ENCODE data around the gene SPG7. TPM values are rescaled to one million over a fixed set of nuclear protein-coding genes. Genes with fewer than 3 reads are reported as not detected.
A peak's percentile ranks its signal among the peaks of the same experiment; 100 is the strongest.

Gene SPG7
- total and polyA plus RNA-seq, 4 experiments from 2014 or later: 46.4 to 160 (median 103) TPM

GRCh38 chr16:89576153-89577054 lies 68.2 kb downstream of the SPG7 start:
- Mint-ChIP-seq H3K9me3 (no peaks in the 10 kb centered on the region), H3K4me1 (peaks cover 4 to 16% (median 8%) of the 10 kb centered on the region in 4 donors), H3K27me3 (peaks cover 0 to 15% of the 10 kb centered on the region in 2 donors), H3K27ac (no peak overlapping the region), H3K36me3 (no peaks in the 10 kb centered on the region), H3K4me3 (no peak overlapping the region)
- DNase-seq: no peak
- CTCF ChIA-PET (ENCODE audit: partially characterized antibody): no interaction called here
- Histone ChIP-seq H3K27ac (ENCODE audit: low read depth, low read length) (no peak overlapping the region), H3K36me3 (ENCODE audit: insufficient read depth, low read length) (no peaks in the 10 kb centered on the region), H3K9me3 (ENCODE audit: control insufficient read depth in 1 of 2, low read length in 2 of 2) (no peaks in the 10 kb centered on the region), H3K4me3 (ENCODE audit: low read length in 2 of 2) (no peak overlapping the region), H3K4me1 (ENCODE audit: insufficient read depth, low read length) (peaks cover 20% of the 10 kb centered on the region), H3K27me3 (ENCODE audit: insufficient read depth, low read length) (peaks cover 3% of the 10 kb centered on the region)
- intact Hi-C loops (cut with micrococcal nuclease): no loop called here
- POLR2A ChIA-PET (ENCODE audit: partially characterized antibody): interaction anchor here (0.5 to 1.5 kb wide), 3 partner anchors 17 to 216 kb away, joined by 3 to 4 read pairs (median 3); no protein-coding TSS in a partner anchor

DNA sequence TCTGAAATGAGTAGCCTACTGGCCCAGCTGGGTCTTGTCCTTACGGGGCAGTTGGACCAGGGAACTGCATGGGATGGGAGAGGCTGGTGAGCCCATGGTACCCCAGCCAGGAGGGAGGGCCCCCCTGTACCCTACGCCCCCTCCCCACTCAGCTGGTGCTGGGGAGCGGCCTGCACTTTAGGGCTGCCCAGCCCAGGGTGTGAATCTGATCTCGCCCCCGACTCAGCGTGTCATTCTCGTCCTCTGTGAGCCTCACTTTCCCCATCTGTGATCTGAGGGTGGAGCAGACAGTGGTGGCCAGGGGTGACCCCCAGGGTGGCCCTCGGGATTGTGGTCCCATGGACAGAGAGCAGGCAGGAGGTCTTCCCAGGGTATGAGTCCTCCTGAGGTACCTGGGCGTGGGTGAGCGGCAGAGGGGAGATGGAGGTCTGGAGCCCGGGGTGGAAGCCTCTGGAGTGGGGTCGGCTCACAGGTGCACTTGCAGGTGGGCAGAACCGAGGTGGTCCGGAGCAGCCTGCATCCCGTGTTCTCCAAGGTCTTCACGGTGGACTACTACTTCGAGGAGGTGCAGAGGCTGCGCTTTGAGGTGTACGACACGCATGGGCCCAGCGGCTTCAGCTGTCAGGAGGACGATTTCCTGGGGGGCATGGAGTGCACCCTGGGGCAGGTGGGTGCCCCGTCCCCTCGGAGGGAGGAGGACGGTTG lies 69.0 kb downstream of the SPG7 start:
- ChIA-PET CTCF (ENCODE audit: partially characterized antibody) (interaction anchor here (1.2 kb wide), 1 partner anchor 9 kb away, joined by 3 read pairs; no protein-coding TSS in a partner anchor), POLR2A (ENCODE audit: partially characterized antibody) (no interaction called here)
- no peaks in the 10 kb centered on the region for H3K9me3 ChIP-seq (ENCODE audit: control insufficient read depth in 1 of 2, low read length in 2 of 2)
- Mint-ChIP-seq H3K27me3 (peaks cover 0 to 11% of the 10 kb centered on the region in 2 donors), H3K4me3 (peak overlapping the region in 2 of 8 donors; percentile 57 to 65), H3K36me3 (no peaks in the 10 kb centered on the region), H3K9me3 (no peaks in the 10 kb centered on the region), H3K27ac (peak overlapping the region in 1 of 7 donors; percentile 52), H3K4me1 (peaks cover 1 to 8% (median 4%) of the 10 kb centered on the region in 4 donors)
- intact Hi-C loops (cut with micrococcal nuclease): no loop called here
- DNase-seq: peak in 1 of 5 donors; percentile 5
- no peaks in the 10 kb centered on the region for H3K36me3 ChIP-seq (ENCODE audit: insufficient read depth, low read length)
- no peak overlapping the region for H3K27ac ChIP-seq (ENCODE audit: low read depth, low read length)
- H3K4me3 ChIP-seq (ENCODE audit: low read length in 2 of 2): no peak overlapping the region
- H3K4me1 ChIP-seq (ENCODE audit: insufficient read depth, low read length): peaks cover 18% of the 10 kb centered on the region
- H3K27me3 ChIP-seq (ENCODE audit: insufficient read depth, low read length): peaks cover 3% of the 10 kb centered on the region

- no peaks in the 10 kb centered on the region for H3K4me1 Mint-ChIP-seq
- ChIA-PET CTCF (ENCODE audit: partially characterized antibody) (no interaction called here), POLR2A (ENCODE audit: partially characterized antibody) (no interaction called here)
- no peaks in the 10 kb centered on the region for H3K9me3 ChIP-seq (ENCODE audit: control insufficient read depth in 1 of 2, low read length in 2 of 2)
- intact Hi-C loops (cut with micrococcal nuclease): no loop called here
- peaks cover 0 to 2% of the 10 kb centered on the region in 2 donors for H3K27me3 Mint-ChIP-seq
- no peaks in the 10 kb centered on the region for H3K36me3 Mint-ChIP-seq
- H3K4me3 ChIP-seq (ENCODE audit: low read length in 2 of 2): no peak overlapping the region
- no peak overlapping the region for H3K27ac Mint-ChIP-seq
- no peaks in the 10 kb centered on the region for H3K36me3 ChIP-seq (ENCODE audit: insufficient read depth, low read length)
- peaks cover 9% of the 10 kb centered on the region for H3K4me1 ChIP-seq (ENCODE audit: insufficient read depth, low read length)
- no peak overlapping the region for H3K27ac ChIP-seq (ENCODE audit: low read depth, low read length)
- no peaks in the 10 kb centered on the region for H3K27me3 ChIP-seq (ENCODE audit: insufficient read depth, low read length)
- no peak overlapping the region for H3K4me3 Mint-ChIP-seq
- no peaks in the 10 kb centered on the region for H3K9me3 Mint-ChIP-seq
- peak in 1 of 5 donors; percentile 14 for DNase-seq
Observed at GRCh38 chr16:89579351-89579750, 71.1 kb downstream of the SPG7 start.

DNA sequence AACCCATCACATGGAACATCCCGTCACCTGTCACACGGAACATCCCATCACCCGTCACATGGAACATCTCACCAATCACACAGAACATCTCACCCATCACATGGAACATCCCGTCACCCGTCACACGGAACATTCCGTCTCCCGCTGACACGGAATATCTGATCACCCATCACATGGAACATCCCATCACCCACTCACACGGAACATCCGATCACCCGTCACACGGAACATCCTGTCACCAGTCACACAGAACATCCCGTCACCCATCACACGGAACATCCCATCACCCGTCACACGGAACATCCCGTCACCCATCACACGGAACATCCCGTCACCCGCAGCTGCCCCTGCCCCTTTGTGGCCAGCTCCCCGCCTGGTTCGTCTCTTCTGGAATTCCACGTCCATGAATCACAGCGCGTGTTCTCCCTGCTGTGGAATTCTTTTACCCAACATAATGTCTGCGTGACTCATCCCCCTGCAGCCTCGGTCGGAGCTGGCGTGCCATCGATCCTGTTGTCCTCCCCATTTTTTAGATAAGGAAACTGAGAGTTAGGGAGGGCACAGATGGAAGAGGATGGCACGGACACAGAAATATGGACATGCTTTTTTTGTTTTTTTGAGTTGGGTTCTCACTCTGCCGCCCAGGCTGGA lies 73.0 kb downstream of the SPG7 start:
- DNase-seq: peak in 1 of 5 donors; percentile 30

DNA sequence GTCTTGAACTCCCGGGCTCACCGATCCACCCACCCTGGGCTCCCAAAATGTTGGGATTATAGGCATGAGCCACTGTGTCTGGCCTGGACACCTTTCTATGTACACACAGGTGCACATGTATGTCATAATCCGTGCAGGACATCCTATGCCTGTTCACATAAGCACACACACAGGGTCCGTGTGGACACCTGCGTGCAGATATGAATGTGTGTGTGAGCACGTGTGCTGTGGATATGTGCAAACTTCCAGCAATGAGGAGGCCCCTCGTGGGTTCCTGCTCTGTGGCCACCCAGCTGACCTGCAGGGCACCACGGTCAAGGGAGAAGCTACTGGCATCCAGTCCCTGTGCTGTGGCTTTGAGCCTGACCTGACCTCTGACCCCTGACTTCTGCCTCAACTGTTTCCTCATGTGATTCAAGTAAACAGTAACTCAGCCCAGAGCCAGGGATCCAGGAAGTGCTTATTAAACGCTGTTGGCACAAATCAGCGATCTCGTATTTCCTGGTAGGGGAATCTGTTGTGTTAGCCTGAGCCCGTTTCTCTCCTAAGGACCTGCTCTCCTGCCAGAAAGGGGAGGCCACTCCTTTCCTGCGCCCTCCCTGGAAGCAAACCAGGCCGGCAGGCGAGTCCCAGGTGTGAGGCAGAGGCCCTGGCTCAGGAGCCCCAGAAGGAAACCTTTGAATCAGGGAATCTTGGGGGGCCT lies 73.8 kb downstream of the SPG7 start:
- Mint-ChIP-seq H3K27me3 (peaks cover 0 to 2% of the 10 kb centered on the region in 2 donors), H3K36me3 (no peaks in the 10 kb centered on the region), H3K4me1 (no peaks in the 10 kb centered on the region), H3K27ac (no peak overlapping the region), H3K9me3 (no peaks in the 10 kb centered on the region), H3K4me3 (no peak overlapping the region)
- Histone ChIP-seq H3K9me3 (ENCODE audit: control insufficient read depth in 1 of 2, low read length in 2 of 2) (no peaks in the 10 kb centered on the region), H3K36me3 (ENCODE audit: insufficient read depth, low read length) (no peaks in the 10 kb centered on the region), H3K27me3 (ENCODE audit: insufficient read depth, low read length) (no peaks in the 10 kb centered on the region), H3K4me3 (ENCODE audit: low read length in 2 of 2) (no peak overlapping the region), H3K4me1 (ENCODE audit: insufficient read depth, low read length) (no peaks in the 10 kb centered on the region), H3K27ac (ENCODE audit: low read depth, low read length) (no peak overlapping the region)
- ChIA-PET POLR2A (ENCODE audit: partially characterized antibody) (no interaction called here), CTCF (ENCODE audit: partially characterized antibody) (no interaction called here)
- DNase-seq: peak in 1 of 5 donors; percentile 1
- intact Hi-C loops (cut with micrococcal nuclease): no loop called here

More for the DNA sequence above, 73.0 kb downstream of the SPG7 start:
- Histone ChIP-seq H3K9me3 (ENCODE audit: control insufficient read depth in 1 of 2, low read length in 2 of 2) (no peaks in the 10 kb centered on the region), H3K27ac (ENCODE audit: low read depth, low read length) (no peak overlapping the region), H3K36me3 (ENCODE audit: insufficient read depth, low read length) (no peaks in the 10 kb centered on the region), H3K27me3 (ENCODE audit: insufficient read depth, low read length) (no peaks in the 10 kb centered on the region), H3K4me3 (ENCODE audit: low read length in 2 of 2) (no peak overlapping the region), H3K4me1 (ENCODE audit: insufficient read depth, low read length) (no peaks in the 10 kb centered on the region)
- Mint-ChIP-seq H3K4me3 (no peak overlapping the region), H3K27ac (no peak overlapping the region), H3K27me3 (peaks cover 0 to 2% of the 10 kb centered on the region in 2 donors), H3K36me3 (no peaks in the 10 kb centered on the region), H3K9me3 (no peaks in the 10 kb centered on the region), H3K4me1 (no peaks in the 10 kb centered on the region)
- ChIA-PET CTCF (ENCODE audit: partially characterized antibody) (no interaction called here), POLR2A (ENCODE audit: partially characterized antibody) (no interaction called here)
- intact Hi-C loops (cut with micrococcal nuclease): no loop called here

GRCh38 chr16:89582614-89583196 lies 74.5 kb downstream of the SPG7 start:
- no peaks in the 10 kb centered on the region for H3K9me3 ChIP-seq (ENCODE audit: control insufficient read depth in 1 of 2, low read length in 2 of 2)
- H3K27ac ChIP-seq (ENCODE audit: low read depth, low read length): no peak overlapping the region
- intact Hi-C loops (cut with micrococcal nuclease): no loop called here
- ChIA-PET CTCF (ENCODE audit: partially characterized antibody) (no interaction called here), POLR2A (ENCODE audit: partially characterized antibody) (no interaction called here)
- no peaks in the 10 kb centered on the region for H3K4me1 ChIP-seq (ENCODE audit: insufficient read depth, low read length)
- peak in 1 of 5 donors; percentile 17 for DNase-seq
- Mint-ChIP-seq H3K9me3 (no peaks in the 10 kb centered on the region), H3K4me3 (no peak overlapping the region), H3K36me3 (no peaks in the 10 kb centered on the region), H3K27me3 (no peaks in the 10 kb centered on the region), H3K4me1 (no peaks in the 10 kb centered on the region), H3K27ac (peak overlapping the region in 1 of 7 donors; percentile 61)
- H3K4me3 ChIP-seq (ENCODE audit: low read length in 2 of 2): no peak overlapping the region
- H3K36me3 ChIP-seq (ENCODE audit: insufficient read depth, low read length): no peaks in the 10 kb centered on the region
- H3K27me3 ChIP-seq (ENCODE audit: insufficient read depth, low read length): no peaks in the 10 kb centered on the region
